HepG2 (cell line): ENCODE data around the gene RBM14. TPM values are rescaled to one million over a fixed set of nuclear protein-coding genes. Genes with fewer than 3 reads are reported as not detected.

Experiments
- CBX5 ChIP-seq: sonication (generic); formaldehyde crosslinking; IDR thresholded peaks from 2 replicates; pipeline ENCODE4 v1.4.0; 2020; ENCODE audit warnings: missing genetic modification reagents, borderline replicate concordance
- FOXA1 ChIP-seq, 2 experiments: fragments of 450-650 bp in 1 of 2; sonication (generic) in 1 of 2; formaldehyde crosslinking in 1 of 2; IDR thresholded peaks; 2 replicates each; pipeline versions ENCODE4 v1.4.0 to v1.6.1; 2016 to 2020; ENCODE audit warnings: missing genetic modification reagents in 1 of 2
- HMG20B ChIP-seq: conservative IDR thresholded peaks from 2 replicates; pipeline ENCODE4 v1.6.1; 2016; ENCODE audit warnings: missing genetic modification reagents, missing compliant biosample characterization
- KLF15 ChIP-seq: sonication (generic); formaldehyde crosslinking; IDR thresholded peaks from 2 replicates; pipeline ENCODE4 v1.8.1; 2023; ENCODE audit warnings: borderline replicate concordance, mild to moderate bottlenecking, inconsistent platforms, missing genetic modification reagents, mixed read lengths
- RBFOX2 ChIP-seq: fragments of 200-400 bp; formaldehyde crosslinking; IDR thresholded peaks from 2 replicates; pipeline ENCODE4 v1.6.1; 2017; ENCODE audit warnings: low read depth, mild to moderate bottlenecking, low read length
- SETDB1 ChIP-seq: sonication (generic); formaldehyde crosslinking; IDR thresholded peaks from 2 replicates; pipeline ENCODE4 v1.5.1; 2020; ENCODE audit warnings: missing genetic modification reagents, mild to moderate bottlenecking, borderline replicate concordance
- SIN3A ChIP-seq: IDR thresholded peaks from 2 replicates; pipeline ENCODE4 v1.6.1; 2011; ENCODE audit warnings: low read depth, mild to moderate bottlenecking, control low read depth, low read length, borderline replicate concordance
- ZBTB40 ChIP-seq, 2 experiments: fragments of 450-650 bp in 1 of 2; sonication (generic) in 1 of 2; formaldehyde crosslinking in 1 of 2; IDR thresholded peaks; 2 replicates each; pipeline versions ENCODE4 v1.6.1 to v1.8.0; 2016 to 2022; ENCODE audit warnings: antibody characterized with exemption in 1 of 2, mild to moderate bottlenecking in 1 of 2, missing genetic modification reagents in 1 of 2
- ZNF333 ChIP-seq: sonication (generic); formaldehyde crosslinking; IDR thresholded peaks from 2 replicates; pipeline ENCODE4 v1.4.0; 2020; ENCODE audit warnings: mild to moderate bottlenecking, missing genetic modification reagents, borderline replicate concordance
- polyA plus RNA-seq, 8 experiments: library from polyadenylated mRNA; depleted of rRNA in 3 of 8; stranded (reverse) in 7 of 8; unstranded in 1 of 8; fragments of >200 nt; fragmentation: Illumina TruSeq in 4 of 8; extraction: Trizol in 4 of 8; gene quantifications; 2 replicates each; pipeline versions ENCODE4 v1.2.1 to v1.2.3, GENCODE V29; 2011 to 2016; ENCODE audit warnings: low read depth in 4 of 8, missing spikeins in 1 of 8, mixed read lengths in 1 of 8; ENCODE audit not compliant: insufficient read depth in 1 of 8
- total RNA-seq, 5 experiments: library from RNA; depleted of rRNA; stranded (reverse); fragments of >200 nt; fragmentation: Illumina TruSeq; extraction: Trizol; gene quantifications; 2 replicates each; pipeline ENCODE4 v1.2.3, GENCODE V29; 2016; ENCODE audit warnings: low read depth in 1 of 5
- TF ChIP-seq, protein P1 (sequence below): sonication (generic); formaldehyde crosslinking; IDR thresholded peaks from 2 replicates; pipeline ENCODE4 v1.9.0; 2021; ENCODE audit warnings: missing genetic modification reagents, borderline replicate concordance
- TF ChIP-seq, protein P2 (sequence below): sonication (generic); formaldehyde crosslinking; IDR thresholded peaks from 2 replicates; pipeline ENCODE4 v1.5.0; 2020; ENCODE audit warnings: missing genetic modification reagents
- TF ChIP-seq, protein P3 (sequence below): sonication (generic); formaldehyde crosslinking; conservative IDR thresholded peaks from 2 replicates; pipeline ENCODE4 v1.4.0; 2020; ENCODE audit warnings: missing genetic modification reagents

Gene RBM14
- total and polyA plus RNA-seq, 2 of the 13 experiments (the other 11 are each of a cell fraction or from before 2014, with no cell fraction given) = 12.7 to 44.1 TPM

DNA sequence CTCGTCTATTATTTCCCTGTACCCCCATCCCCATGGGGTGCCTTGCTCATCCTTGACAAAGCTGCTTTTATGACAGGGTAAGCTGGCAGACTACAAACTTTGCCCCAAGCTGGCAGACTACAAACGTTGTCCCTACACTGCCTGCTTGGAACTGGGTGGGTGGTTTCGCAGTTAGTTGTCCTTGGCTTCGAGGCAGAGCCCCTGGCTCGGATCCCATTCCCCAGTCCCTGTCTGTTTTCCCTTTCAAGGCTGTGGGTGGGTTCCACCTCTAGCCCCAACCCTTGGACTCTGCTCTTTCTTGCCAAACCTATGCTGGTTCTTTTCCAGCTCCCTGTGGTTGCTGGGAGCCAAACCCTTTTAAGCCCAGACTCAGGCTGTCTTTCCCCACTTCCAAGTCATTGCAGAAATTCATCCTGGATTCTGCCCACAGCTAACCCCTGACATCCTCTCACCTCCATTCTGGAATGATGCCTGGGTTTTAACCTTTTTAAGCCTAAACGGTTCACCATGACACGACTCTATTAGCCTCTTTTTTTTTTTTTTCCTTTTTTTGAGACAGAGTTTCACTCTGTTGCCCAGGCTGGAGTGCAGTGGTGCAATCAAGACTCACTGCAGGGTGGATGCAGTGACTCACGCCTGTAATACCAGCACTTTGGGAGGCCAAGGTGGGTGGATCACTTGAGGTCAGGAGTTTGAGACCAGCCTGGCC lies 9.2 kb upstream of the RBM14 start (continued):
- TF ChIP-seq, protein P1, sequence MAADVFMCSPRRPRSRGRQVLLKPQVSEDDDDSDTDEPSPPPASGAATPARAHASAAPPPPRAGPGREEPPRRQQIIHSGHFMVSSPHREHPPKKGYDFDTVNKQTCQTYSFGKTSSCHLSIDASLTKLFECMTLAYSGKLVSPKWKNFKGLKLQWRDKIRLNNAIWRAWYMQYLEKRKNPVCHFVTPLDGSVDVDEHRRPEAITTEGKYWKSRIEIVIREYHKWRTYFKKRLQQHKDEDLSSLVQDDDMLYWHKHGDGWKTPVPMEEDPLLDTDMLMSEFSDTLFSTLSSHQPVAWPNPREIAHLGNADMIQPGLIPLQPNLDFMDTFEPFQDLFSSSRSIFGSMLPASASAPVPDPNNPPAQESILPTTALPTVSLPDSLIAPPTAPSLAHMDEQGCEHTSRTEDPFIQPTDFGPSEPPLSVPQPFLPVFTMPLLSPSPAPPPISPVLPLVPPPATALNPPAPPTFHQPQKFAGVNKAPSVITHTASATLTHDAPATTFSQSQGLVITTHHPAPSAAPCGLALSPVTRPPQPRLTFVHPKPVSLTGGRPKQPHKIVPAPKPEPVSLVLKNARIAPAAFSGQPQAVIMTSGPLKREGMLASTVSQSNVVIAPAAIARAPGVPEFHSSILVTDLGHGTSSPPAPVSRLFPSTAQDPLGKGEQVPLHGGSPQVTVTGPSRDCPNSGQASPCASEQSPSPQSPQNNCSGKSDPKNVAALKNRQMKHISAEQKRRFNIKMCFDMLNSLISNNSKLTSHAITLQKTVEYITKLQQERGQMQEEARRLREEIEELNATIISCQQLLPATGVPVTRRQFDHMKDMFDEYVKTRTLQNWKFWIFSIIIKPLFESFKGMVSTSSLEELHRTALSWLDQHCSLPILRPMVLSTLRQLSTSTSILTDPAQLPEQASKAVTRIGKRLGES (CRISPR knock-in tag) = no peak
- TF ChIP-seq ZNF333 (CRISPR knock-in tag) = no peak
- TF ChIP-seq KLF15 = no peak
- no peak for TF ChIP-seq SETDB1 (CRISPR knock-in tag)
- no peak for TF ChIP-seq CBX5 (CRISPR knock-in tag)
- no peak for TF ChIP-seq SIN3A
- TF ChIP-seq FOXA1 (IDR thresholded peaks at IDR 0.05) = no peak
- TF ChIP-seq FOXA1 (CRISPR knock-in tag; IDR thresholded peaks at IDR 0.05) = no peak
- TF ChIP-seq, protein P2, sequence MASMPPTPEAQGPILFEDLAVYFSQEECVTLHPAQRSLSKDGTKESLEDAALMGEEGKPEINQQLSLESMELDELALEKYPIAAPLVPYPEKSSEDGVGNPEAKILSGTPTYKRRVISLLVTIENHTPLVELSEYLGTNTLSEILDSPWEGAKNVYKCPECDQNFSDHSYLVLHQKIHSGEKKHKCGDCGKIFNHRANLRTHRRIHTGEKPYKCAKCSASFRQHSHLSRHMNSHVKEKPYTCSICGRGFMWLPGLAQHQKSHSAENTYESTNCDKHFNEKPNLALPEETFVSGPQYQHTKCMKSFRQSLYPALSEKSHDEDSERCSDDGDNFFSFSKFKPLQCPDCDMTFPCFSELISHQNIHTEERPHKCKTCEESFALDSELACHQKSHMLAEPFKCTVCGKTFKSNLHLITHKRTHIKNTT (CRISPR knock-in tag) = no peak
- TF ChIP-seq RBFOX2 = no peak
- TF ChIP-seq, protein P3, sequence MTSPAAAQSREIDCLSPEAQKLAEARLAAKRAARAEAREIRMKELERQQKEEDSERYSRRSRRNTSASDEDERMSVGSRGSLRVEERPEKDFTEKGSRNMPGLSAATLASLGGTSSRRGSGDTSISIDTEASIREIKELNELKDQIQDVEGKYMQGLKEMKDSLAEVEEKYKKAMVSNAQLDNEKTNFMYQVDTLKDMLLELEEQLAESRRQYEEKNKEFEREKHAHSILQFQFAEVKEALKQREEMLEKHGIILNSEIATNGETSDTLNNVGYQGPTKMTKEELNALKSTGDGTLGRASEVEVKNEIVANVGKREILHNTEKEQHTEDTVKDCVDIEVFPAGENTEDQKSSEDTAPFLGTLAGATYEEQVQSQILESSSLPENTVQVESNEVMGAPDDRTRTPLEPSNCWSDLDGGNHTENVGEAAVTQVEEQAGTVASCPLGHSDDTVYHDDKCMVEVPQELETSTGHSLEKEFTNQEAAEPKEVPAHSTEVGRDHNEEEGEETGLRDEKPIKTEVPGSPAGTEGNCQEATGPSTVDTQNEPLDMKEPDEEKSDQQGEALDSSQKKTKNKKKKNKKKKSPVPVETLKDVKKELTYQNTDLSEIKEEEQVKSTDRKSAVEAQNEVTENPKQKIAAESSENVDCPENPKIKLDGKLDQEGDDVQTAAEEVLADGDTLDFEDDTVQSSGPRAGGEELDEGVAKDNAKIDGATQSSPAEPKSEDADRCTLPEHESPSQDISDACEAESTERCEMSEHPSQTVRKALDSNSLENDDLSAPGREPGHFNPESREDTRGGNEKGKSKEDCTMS (CRISPR knock-in tag) = no peak
- no peak for TF ChIP-seq HMG20B (CRISPR knock-in tag)
- no peak for TF ChIP-seq ZBTB40 (IDR thresholded peaks at IDR 0.05)
- no peak for TF ChIP-seq ZBTB40 (CRISPR knock-in tag; IDR thresholded peaks at IDR 0.05)
